ENCODE measurements around the gene KRCC1. TPM values are rescaled to one million over a fixed set of nuclear protein-coding genes. Genes with fewer than 3 reads are reported as not detected.
"Not testable (repeated sequence)": the region's sequence is repeated elsewhere in the genome, so short reads cannot be mapped to it uniquely, and the experiment has no call there.

KRCC1 gene
- total RNA-seq, 1 donor from 2014 or later, result 18.7 TPM

DNA sequence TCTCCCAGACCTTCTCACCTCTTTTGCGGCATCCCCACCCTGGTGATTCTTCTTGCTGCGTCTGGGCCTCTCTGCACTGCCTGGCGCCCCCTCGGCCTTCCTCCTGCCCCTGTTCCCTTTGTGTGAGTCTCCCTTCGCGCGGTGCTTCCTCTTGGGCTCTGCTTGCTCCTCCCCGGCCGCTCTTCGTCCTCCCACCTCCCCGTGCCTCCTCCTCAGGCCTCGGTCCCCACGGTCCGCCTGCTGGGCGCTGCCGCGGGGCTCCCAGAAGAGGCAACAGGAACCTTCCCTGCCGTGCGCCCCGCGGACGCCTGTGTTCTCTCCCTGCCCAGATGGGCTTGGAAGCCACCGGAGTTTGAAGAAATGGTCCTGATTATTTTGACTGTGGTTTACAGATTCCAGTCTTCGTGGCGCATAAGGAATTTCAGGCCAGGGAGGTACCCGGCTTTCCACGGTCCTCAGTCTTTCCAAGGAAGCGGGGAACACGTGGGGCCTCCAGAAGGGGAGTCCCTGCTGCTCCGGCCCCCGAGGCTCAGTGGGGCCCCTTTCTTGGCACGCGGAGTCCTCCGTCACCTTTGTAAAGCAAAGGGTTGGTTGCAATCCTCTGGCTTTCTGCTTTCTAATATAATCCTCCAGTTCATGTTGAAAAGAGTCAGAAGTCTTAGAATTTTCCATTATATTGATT, 52.4 kb downstream of the KRCC1 start:
- DNase-seq (ENCODE audit: low spot score), result peak; percentile 88

DNA sequence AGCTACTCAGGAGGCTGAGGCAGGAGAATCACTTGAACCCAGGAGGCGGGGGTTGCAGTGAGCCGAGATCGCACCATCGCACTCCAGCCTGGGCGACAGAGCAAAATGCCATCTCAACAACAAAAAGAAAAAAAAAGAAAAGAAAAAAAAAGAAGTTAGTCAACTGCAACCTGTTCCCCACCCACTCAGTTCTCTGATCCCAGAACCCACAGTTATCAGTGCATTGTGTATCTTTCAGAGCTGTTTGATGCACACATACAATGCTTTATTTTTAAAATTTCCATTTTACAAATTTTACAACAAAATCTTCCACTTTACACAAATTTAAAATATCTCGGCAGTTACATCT, 53.2 kb downstream of the KRCC1 start:
- no peak for DNase-seq (ENCODE audit: low spot score)

DNA sequence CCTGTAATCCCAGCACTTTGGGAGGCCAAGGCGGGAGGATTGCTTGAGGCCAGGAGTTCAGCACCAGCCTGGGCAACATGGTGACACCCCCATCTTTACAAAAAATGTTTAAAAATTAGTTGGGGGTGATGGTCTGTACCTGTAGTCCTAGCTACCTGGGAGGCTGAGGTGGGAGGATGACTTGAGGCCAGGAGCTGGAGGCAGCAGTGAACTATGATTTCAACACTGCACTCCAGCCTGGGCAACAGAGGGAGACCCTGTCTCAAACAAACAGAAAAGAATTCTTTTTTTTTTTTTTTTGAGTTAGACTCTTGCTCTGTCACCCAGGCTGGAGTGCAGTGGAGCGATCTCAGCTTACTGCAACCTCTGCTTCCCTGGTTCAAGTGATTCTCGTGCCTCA, 55.1 kb downstream of the KRCC1 start:
- not testable (repeated sequence) for DNase-seq (ENCODE audit: low spot score)

DNA sequence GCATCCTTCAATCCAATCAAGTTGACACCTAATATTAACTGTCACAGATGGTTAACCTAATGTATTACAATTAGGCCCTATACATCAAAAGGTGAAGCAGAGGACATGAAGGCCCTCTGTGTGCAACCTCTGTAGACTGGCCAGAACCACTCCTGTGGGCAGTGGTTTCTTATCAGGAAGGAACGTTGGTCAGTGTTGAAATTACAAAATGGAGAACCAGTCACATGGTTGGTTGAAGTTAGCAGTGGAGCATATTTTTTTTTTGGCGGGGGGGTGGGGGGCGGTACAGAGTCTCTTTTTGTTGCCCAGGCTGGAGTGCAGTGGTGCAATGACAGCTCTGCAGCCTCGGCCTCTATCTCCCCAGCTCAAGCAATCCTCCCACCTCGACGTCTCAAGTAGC, 59.0 kb downstream of the KRCC1 start:
- no peak for DNase-seq (ENCODE audit: low spot score)

DNA sequence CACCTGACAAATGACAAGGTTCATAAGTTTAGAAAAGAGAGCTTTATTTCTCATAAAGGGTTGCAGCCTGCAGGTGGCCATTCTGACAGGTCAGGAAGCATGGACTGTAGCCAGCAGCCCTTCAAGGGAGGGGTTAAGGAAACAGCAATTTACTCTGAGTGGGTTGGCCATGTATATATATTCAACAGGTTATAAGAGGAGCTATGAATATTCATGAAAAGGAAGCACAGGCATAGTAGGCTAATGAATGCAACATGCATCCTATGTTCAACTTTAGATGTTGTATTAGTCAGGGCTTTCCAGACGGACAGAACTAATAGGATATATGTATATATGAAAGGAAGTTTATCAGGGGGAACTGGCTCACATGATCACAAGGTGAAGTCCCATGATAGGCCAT, 59.8 kb downstream of the KRCC1 start:
- no peak for DNase-seq (ENCODE audit: low spot score)

DNA sequence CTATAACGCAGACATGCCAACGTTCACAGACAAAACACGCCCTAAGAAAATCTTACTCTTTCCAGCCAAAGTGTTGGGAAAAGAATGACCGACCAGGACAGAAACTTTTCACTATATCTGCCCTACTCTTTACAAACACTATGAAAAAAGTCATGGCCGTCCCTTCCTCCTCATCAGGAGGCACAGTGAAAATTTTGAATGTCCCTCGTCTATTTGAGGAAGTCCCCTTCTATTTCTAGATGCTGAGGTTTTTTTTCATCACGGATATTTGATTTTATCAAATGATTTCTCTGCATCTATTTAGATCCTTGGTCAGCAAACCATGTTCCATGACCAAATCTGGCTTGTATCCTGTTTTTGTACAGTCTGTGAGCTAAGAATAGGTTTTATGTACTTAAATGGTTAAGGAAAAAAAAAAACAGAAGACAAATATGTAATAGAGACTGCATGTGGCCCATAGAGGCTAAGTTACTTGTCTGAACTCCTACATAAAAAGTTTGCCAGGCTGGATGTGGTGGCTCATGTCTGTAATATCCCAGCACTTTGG, 61.2 kb downstream of the KRCC1 start:
- not testable (repeated sequence) for DNase-seq (ENCODE audit: low spot score)

DNA sequence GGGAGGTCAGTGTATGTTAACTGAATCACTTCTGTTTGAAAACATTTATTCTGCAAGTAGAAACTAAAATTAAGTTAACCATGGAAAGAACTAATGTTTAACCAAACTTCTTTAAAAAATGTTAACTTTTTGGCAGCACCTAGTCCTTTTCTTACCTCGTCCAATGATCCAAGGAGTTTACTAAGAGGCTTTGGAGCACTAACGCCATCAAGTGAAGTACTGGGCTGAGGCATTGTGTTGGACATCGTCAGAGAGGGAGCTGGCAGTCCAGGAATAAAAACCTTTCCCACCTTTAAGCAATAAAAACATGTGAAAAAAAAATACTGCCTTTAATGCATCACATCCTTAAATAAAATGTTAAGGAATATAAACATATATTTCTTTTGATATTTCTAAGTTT, 63.0 kb downstream of the KRCC1 start:
- DNase-seq (ENCODE audit: low spot score), result not testable (repeated sequence)

DNA sequence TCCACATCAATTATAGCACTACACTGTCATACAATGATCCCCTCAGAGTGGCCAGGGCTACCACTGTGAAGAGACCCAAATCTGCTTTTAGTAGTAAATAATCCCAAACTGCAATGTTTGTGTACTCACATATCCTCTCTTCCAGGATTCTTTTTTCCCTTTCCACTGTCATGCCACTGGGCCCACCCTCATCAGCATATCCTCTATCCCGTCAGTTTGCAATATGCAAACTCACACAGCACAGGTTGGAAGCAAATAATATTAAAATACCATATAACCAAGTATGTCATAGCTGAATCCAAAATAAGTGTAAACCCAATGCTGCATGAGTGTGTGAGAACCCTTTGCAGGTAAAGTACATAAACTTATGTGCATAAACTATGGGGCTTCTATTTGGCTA, 68.1 kb downstream of the KRCC1 start:
- DNase-seq (ENCODE audit: low spot score), result not testable (repeated sequence)

DNA sequence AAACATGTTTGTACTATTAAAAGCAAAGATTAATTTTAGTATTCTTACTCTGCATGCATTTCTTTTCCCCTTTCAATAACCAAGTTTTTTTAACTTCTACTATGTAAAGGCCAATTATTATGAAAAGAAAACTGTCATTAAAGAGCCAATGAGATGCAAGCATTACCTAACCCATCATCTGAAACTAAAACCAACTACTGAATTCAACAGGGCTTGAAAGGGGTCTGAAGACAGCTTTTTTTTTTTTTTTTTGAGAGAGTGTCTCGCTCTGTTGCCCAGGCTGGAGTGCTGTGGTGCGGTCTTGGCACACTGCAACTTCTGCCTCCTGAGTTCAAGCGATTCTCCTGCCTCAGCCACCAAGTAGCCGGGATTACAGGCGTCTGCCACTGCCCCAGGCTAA, 69.7 kb downstream of the KRCC1 start:
- peak; percentile 24 for DNase-seq (ENCODE audit: low spot score)

DNA sequence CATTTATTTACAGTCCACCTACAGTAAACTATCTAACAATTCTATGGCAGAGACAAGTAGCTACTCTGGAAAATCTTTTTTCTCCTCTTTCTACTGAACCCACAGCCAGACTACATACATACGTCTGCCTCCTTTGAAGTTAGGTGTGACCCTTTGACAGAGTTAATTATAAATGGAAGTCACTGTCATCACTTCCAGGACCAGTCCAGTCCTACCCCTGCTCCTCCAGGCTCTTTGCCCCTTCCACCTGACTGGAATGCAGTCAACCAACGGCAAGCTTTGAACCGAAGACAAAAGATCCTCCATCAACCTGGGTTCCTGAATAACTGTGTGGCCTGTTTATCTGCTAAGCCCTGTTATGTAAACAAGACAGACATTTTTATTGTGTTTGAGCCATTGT, 74.4 kb downstream of the KRCC1 start:
- DNase-seq (ENCODE audit: low spot score), result not testable (repeated sequence)

Small RNAs within 50 kb of the gene (microRNA-seq; reads per million reads assigned to microRNA genes)
- not detected for gene MIR4780 (ENCODE audit: borderline number of aligned reads)

Other genes with a start within 250 kb of the KRCC1 start
- 8.0 TPM for gene RGPD2, start 230.0 kb downstream of the KRCC1 start, total RNA-seq
- gene RNU2-63P, start 39.2 kb downstream of the KRCC1 start, total RNA-seq, result 7.5 TPM
- not detected for gene SMYD1, start 12.0 kb upstream of the KRCC1 start, total RNA-seq
- gene FABP1, start 72.3 kb upstream of the KRCC1 start, total RNA-seq, result 6.9 TPM
- gene THNSL2, start 114.6 kb upstream of the KRCC1 start, total RNA-seq, result 21.1 TPM

Measured in mesenteric fat pad (tissue), 1 donor.